ENCODE measurements around the gene PPP4R4.
A peak's percentile ranks its signal among the peaks of the same experiment; 100 is the strongest.
"Not testable (repeated sequence)": the region's sequence is repeated elsewhere in the genome, so short reads cannot be mapped to it uniquely, and the experiment has no call there.

The PPP4R4 gene

DNA sequence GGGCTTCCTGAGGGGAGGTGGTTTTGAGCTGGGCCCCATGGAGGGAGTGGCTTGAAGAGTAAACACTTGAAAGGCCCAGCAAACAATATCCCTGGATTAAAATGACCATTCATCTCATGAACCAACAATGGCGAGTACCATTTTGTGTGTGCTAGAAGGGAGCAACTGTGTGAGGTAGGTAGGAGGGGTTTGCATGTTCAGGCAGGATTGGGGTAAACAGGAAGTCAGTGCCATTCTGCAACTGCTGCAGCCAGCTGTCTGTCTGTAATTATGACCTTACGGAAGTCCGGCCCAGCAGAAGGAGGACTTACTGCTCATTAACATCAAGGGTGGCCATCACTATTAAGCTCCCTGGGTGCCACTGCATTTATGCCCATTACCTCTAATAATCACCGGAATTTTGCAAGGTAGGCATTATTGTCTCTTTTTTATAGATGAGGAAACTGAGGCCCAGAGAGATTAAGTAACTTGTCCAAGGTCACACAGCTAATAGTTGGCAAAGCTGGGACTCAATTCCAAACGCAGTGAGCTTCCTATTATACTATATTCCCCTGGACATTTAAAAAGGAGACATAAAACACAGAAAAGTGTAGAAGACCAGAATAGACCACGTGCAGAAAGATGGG, 28.1 kb upstream of the PPP4R4 start:
- peak; percentile 62 for DNase-seq

DNA sequence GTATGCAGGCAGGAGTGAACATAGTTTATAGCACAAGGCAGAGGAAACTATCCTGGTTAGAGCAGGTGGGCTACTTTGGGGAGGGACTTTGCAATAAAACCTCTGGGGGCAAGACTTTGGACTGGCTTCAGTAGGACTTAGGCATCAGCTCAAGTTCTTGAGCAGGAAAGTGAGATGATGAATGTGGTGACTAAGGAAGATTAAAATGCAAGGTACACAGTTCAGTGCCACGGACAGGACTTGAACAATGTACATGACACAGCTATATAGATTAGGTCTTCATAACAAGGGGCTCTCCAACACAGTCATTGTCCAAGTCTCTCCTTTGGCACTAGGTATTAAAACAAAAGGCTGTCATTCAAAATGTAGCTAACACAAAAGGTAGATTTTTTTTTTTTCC, 21.4 kb upstream of the PPP4R4 start:
- DNase-seq, result no peak

DNA sequence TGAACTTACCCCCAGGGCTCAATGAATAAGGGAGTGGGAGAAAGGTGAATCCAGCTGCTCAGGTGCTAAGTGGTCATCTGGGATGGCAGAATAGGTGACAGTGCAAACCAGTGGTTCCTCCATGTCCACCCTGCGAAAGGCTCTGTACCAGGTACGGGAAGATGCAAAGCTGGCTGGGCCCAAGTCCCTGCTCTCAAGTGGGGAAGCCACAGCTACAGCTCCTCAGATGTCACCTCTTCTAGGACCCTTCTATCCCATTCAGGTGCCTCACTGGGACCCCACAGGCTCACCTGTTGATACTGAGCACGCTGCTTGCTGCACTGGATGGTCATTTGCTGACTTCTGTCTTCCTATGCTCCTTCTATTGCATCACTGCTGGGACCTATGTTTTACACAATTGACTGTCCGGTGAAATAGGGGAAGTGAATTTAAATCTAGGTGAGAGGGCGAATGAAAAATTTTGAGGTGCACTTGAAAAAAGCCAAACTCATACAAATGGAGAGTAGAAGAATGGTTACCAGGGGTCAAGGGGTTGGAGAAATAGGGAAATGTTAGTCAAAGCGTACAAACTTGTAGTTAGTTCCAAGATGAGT, 20.3 kb upstream of the PPP4R4 start:
- no peak for DNase-seq

DNA sequence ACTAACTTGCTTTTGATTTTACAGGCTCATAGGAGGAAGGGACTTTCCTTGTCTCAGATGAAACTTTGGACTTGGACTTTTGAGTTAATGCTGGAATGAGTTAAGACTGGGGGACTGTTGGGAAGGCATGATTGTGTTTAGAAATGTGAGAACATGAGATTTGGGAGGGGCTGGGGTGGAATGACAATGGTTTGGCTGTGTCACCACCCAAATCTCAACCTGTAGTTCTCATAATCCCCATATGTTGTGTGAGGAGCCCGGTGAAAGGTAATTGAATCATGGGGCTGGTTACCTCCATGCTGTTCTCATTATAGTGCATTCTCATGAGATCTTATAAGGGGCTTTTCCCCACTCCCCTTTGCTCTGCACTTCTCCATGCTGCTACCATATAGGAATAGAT, 18.0 kb upstream of the PPP4R4 start:
- DNase-seq, result not testable (repeated sequence)

DNA sequence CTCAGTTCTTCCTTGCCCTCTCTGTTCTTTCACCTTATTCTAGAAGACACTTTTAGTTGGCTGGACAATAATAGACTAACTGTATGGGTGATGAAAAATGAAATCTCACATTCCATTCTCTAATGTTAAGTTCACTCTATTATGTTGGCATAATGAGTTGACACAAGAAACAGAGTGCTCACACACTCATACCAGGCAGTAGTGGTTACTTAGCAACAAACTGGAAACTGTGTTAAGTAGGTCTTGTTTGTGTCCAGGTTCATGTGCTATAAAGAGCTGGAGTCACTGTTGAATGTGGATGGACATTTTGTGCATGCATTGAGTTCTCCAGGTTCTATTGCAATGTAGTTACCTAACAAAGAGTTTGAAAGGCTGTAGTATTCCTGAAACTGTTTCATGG, 16.9 kb upstream of the PPP4R4 start:
- DNase-seq, result peak; percentile 46

DNA sequence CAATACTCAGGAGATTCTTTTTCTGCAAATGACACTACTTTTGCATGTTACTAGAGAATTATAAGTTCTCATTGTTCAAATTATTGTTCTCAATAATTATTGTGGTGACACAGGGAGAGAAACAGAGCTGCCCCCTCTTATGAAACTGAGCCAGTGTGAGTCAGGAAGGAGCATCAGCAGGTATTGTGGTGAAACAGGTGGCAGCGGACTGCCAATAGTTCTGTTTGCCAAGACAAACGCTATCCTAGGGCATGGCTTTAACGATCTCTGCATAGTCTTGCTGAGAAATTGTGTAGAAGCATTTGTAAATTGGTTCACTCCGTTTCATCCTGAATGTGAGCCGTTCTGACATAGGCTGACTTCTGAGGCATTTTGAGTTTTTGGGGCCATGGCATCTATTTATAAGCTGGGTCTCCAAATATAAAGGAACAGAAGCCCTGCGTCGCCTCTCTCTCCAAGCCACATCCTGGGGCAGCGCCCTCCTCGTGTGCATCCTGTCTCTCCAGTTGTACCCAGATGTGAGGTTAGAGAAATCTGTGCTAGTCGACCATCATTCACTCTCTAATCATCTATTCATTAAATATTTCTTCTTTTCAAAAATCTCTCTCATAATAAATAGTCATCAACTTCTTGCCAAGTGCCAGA, 15.8 kb upstream of the PPP4R4 start:
- no peak for DNase-seq

DNA sequence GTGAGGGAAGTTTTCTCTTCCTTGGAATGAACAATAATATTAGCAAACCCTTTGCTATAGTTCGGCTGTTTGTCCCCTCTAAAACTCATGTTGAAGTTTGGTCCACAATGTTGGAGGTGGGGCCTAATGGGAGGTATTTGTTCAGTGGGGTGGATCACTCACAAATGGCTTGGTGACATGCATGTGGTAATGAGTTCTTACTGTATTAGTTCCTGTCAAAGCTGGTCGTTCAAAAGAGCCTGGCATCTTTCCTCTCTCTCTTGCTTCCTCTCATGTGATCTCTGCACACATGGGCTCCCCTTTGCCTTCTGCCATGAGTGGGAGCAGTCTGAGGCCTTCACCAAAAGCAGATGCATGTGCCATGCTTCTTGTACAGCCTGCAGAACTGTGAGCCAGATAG, 13.1 kb upstream of the PPP4R4 start:
- DNase-seq, result no peak

DNA sequence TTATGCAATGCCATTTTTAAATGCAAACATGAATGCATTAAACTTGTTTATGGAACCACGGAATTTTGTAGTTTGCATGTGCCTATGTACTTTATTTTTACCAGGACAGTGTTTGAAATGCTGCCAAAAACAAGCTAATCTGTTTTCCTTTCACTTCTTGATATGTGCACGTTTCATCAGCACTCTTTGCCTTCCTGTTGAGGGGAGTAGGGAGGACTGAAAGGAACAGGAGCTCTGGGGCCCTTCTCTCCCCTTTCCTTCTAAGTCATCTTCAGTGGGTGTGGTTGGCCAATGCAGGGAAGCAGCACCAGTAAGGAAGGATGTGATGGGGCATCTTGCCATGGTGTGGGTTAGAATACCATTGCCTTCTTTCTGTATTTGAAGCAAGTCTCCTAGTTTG, 12.1 kb upstream of the PPP4R4 start:
- no peak for DNase-seq

DNA sequence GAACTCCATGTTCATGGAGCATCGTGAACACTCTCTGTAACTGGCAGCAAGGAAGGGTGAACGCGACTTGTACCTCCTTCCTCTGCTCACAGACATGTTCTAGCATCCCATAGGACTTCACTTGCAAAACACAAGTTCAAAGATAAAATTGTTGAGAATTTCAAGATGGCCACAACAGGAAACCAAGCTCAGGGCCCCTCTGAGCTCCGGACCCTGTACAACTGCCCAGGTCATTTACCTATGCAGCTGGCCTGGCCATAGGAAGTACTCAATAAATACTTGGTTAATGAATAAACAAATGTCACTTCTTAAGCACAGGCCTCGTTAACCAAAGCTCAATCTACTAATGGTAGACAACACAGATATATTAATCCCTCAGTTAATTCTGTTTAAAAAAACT, 11.7 kb upstream of the PPP4R4 start:
- no peak for DNase-seq

DNA sequence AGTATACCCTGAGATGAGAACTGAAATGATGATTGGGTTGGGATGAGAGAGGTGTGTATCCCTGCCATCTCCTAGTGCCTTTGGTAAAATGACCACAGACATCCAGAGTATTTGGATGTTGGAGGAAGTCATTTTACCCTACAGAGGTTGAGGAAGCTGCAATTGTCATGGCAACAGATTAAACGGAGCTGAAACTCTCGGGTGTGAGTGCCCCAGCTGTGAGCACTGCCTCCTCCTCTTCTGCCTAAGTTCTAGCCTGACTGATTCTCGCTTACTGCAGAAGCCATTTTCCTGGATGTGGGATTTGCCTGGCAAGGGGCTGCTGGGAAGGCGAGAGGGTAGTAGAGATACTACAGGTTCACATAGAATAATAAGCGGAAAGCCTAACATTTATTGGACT, 10.3 kb upstream of the PPP4R4 start:
- no peak for DNase-seq

DNA sequence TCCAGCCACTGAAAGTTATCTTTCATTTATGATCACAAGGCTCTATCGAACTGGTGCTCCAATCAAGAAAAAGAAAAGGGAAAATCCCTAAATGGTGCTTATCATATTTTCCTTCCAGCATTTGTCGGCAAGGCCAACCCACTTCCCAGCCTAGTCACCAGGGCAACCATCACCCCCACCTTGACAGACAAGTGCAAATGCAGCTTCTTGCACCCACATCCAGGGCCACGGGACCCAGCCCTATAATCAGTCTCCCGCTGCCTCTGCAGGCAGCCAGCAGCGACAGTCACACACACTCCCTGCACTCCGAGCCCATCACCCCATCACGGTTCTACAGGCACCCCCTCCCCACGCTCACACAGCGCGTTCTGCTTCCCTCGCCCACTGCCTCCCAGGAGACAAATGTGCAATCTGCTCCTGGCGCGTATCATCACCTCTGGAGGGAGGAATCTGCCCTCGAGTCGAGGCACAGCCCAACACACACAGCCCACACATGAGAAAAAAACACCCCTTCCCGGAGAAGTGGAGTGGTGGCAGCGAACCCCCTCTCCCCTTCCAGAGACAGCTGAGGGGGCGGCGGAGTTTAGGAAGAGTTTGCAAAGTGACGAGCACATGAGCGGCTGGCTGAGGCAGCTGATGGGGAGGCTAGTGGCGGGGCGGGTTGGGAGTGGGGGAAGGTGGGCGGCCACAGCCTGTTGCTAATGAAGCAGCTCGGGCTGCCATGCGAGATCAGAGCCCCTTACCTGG, 9.3 kb upstream of the PPP4R4 start:
- DNase-seq, result no peak

DNA sequence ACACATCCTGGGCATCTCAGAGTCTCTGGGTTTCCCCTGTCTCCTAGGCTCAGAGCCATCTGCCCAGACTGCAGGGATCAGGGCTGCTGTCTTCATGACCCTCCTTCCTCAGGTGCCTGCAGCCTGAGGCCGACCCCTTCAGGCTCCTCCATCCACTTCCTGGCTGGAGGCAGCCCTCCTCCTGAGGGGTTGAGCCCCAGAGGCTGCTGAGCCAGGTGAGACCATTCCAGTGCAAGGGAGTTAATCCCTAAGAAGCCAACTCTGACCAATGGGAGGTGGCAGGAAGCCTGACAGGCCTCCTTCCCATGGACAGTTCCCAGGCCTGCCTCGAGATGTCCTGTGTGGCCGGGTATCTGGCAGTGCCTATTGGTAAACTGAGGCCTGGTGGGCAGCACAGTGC, 8.4 kb upstream of the PPP4R4 start:
- DNase-seq, result no peak

DNA sequence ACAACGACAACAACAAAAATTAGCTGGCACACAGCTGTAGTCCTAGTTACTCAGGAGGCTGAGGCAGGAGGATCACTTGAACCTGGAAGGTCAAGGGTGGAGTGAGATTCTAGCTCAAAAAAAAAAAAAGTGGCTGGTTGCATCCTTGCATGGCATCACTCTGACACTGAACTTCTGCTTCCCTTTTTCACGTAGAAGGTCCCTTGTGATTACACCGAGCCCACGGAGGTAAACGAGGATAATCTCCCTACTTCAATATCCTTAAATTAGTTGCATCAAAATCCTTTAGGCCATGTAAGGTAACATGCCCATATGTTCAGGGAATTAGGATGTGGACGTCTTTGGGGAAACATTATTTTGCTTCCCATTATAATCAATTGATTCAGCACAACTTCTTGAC, 4.0 kb upstream of the PPP4R4 start:
- no peak for DNase-seq

DNA sequence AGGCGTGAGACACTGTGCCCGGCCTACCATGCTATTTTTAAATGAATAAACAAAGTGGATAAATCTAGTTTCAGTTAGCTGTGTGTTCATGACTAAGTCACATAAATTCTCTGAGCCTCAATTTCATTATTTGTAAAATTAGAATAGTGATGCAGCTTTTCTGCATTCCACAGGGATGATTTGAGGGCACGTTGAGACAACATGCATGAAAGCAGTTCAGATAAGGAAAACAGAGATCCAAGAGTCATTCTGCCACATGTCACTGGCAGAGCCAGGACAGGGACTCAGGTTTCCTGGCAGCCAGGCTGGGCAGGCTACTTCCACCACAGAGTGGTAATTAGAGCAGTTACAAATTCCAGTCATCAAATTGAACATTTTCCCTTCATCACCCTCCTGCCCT, 2.9 kb upstream of the PPP4R4 start:
- DNase-seq, result no peak

DNA sequence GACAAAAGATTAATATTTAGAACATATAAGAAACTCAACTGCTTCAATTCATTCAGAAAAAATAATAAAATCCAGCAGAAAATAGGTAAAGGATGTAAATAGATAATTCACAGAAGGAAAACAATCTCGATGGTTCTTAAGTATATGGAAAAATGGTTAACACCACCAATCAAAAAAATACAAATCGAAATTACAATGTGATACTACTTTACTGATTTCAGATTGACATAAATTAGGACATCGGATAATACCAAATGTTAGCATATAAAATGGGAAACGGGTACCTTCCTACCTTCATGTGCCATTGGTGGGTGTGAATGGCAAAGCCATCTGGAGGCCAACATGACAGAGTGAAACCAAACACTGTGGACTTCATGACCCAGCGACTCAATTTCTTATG, 1.6 kb upstream of the PPP4R4 start:
- DNase-seq, result no peak

DNA sequence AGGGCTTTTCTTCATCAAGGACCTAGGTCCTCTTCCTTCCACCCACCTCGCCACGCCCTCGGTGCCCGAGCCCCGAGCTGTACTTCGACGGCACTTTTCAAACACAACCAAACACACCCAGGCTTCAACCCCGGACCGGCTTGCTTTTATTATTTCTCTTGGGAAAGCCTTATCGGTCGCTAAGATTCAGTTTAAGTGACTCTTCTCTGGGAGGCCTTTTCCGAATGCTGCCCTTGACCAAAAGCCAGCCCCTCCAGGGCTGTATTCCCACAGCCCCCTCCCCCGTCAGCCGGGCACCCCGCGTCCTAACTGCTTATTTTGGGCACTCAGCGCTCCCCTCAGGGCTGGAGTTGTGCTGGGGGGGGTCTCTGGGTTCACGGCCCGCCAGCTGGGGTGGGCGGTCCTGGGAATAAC, 644 bp upstream of the PPP4R4 start:
- no peak for DNase-seq

DNA sequence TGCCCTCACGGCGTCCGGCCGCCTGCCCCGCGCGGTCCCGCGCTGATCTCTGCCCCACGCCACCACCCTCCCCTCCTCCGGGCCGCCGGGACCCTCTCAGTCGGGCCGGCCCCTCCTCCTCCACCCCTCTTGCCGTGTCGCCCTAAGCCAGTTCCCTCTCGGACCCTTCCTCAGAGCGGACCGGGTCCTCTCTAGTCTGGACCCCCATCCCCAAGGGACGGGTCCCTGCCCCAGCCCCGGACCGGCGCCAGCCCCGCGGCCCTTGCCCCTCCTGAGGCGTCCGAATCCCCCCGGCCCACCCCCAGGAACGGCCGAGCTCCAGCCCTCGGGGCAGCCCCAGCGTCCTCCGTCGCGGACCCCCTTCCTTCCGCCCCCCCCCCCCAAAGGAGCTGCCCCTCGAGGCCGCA, 485 bp downstream of the PPP4R4 start:
- DNase-seq, result no peak

DNA sequence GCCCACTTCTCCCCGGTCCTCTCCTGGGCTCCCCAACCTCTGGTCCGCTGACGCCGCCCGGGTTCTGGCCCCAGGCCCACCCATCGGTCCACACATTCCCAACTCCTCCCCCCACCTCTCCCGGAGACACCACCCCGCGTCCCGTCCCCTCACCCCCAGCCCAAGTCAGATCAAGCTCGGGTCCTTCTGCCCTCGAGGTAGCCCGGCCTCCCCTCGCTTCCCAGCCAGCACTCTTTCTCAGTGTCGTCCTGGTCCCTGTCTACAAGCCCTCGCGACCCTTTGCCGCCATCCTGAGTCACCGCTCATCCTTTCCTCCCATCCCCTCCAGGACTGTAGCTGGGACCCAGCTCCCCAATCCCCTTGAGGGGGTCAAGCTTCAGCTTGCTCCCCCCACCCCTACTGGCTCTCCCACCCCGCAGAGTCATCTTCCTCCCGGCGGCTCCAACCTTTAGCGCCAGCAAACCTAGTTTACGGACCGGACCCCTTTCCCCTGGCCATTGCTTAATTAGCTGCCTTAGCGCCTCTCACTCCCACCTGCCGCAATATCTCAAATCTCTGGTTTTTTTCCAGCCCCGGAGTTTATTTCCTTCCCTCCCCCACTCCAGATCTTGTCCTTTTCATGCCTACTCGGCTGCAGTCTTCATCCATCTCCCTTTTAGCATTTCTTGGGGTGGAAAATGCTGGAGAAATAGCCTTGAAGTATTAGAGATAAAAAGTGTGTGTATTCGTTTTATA, 1.1 kb downstream of the PPP4R4 start:
- DNase-seq, result no peak

DNA sequence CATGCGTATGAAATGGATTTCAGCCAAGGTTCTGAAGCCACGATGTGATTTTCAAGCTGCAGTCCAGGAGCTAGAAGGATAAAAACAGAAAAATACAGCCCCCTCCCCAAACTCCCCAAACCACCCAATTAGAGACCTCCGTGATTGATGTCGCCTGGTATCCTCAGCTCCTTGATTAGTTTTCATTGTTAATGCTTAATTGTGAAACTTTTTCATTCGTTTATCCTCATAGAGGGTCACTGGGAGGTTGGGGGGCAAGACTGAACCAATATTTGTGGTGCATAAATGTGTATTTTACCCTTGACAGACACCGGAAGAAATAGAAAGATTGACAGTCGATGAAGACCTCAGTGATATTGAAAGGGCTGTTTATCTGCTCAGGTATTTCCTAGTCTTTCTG, 1.6 kb downstream of the PPP4R4 start:
- DNase-seq, result no peak

DNA sequence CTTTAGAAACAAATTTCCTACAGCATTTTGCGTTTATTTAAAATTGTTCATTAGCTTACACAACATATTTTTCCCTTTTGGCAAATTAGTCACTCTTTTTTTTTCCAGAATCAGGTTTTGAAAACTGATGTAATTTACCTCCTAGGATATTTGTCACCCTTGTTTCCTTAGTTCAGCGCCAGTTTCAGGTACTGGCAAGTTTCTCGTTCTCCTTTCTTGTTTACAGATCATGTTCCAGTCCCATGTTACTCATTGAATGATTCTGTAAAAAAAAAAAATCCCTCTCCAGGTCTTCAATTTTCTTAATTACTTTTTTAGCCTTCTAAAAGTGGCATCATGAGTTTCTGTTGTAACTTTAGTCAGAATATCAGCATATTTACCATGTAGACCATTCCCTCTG, 2.7 kb downstream of the PPP4R4 start:
- no peak for DNase-seq

DNA sequence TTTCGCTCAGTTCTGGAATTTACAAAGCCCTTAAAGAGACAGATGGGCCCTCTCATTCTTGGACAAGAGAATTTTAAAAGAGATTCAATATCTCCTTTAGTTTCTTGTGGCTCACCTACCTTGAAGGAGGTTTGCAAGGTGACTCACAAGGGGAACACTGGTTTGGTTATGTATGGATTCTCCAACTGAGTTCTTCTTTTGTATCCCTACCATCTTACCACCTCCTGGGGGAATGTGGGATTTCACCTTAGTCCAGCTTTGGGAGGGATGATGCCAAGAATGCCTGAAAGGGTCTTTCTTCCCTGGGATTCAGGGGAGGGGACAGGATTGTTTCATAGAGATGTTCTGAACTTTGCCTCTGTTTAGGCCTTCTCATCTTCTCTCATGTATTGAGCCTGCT, 3.7 kb downstream of the PPP4R4 start:
- no peak for DNase-seq

DNA sequence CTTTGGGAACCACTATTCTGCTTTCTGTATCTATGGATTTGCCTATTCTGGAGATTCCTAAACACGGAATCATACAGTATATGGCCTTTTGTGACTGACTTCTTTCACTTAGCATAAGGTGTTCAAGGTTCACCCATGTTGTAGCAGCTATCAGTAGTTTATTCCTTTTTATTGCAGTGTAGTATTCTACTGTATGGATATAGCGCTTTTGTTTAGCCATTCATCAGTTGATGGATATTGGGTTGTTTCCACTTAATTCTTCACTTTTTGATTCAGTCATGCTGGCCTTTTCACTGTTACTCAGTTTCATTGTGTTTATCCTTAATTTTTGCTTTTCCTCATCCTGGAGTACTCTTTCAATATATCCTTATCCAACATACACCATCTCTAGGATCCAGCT, 5.1 kb downstream of the PPP4R4 start:
- DNase-seq, result no peak

DNA sequence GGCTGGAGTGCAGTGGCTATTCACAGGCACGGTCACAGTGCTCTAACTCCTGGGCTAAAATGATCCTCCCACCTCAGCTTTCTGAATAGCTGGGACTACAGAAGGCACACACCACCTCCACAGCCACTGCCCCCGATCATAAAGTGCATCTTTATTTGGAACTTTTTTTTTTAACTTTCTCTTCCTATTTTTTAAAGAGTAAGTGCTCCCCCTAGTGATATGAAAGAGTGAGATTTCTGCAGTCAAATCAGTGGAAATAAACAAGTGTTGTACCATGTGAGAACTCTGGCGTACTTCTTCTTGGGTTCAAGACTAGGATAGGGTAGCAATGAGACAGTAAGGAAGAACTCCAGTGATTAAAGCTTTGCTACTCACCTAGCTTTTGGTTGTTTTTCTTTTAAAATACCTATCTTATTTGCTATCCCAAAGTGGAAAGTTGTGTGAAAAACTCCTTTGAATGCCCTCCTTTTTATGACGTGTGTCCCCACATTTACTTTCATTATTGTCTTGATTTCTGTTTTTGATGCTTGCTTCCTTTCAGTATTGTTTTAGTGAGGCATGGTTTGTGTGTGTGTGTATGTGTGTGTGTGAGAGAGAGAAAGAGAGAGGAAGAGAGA, 6.6 kb downstream of the PPP4R4 start:
- DNase-seq, result no peak
